ENCODE measurements around the gene RPTOR.
"Not testable (repeated sequence)": the region's sequence is repeated elsewhere in the genome, so short reads cannot be mapped to it uniquely, and the experiment has no call there.

Gene RPTOR

DNA sequence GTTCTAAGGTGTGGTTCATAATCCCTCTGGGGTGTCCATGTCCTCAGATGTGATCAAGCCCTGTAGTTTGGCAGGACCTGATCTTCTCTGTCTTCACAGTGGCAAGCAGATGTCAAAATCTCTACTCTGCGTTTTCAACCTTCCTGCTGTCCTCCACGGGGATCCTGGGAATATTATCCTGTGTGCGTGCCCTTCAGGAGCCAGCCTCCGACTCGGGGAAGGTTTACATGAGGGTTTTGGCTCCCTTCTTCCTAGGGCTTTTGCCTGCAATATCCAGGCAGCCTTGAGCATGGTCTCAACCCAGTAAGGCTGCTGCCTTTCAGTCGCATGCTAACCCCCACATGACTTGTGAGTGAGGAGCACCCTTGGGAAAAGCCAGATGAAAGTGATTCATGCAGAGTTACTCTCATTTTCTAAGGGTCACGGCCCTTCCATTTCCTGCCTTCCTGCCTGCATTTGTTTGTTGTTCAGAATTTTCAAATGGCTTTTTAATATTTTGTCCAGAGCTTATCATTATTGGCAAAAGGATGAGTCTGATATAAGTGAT, 244.8 kb downstream of the RPTOR start:
- DNase-seq, result no peak

DNA sequence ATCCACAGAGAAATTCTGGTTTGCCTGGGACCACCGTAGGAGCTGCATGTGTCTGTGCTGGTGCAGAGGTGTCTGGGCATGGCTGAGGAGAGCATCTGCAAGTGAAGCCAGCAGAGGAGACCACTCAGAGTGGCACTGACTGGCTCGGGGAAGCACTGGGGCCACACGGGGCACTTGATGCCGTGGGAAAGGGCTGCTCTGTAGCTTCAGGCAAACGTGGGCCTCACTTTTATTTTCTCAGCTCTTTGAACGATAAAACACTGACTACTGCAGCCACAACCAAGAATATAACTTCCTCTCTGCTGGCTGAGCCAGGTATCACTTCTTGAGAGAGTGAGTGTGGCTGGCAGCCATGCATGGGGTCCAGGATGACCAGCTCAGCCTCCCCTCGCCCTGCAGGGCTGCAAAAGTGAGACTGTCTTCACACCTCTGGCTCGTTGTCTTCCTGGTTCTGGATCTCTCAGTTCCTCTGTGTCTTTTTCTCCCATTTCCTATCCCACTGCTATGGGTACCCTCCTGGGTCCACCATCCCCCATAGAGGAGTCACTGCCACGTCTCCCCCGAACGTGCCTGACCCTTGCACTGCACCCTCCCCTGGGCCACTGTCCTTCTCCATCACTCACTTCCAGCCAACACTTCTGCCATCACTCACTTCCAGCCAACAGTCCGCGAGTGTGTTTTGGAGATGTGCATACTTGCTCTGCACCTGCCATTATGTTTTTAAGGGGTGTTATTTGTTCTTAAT, 245.6 kb downstream of the RPTOR start:
- no peak for DNase-seq

GRCh38 chr17:80790981-80791742, 246.5 kb downstream of the RPTOR start:
- DNase-seq, result no peak

DNA sequence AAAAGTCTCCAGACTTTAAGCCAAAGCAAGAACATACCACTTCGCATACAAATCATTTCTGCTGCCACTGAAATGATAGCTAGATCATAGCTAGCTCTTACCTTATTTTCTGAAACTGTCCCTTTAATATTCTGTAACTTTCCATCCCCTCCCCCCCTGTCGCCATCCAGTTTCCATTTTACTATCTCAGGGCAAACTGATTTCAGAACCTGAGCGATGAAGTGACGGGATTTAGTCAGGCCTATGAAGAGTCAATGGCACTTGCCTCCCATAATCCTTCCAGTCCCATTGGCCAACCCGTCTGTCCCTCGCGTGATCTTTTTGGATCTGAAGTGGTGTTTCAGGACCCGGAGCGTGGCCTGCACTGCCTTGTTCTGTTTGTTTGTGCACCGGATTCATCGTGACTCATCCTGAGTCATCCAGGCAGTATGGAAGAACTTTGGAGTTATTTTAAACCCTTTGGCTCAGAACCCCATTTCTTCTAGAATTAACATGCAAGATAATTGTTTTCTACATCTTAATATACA, 247.2 kb downstream of the RPTOR start:
- DNase-seq, result no peak

- DNase-seq, result no peak
Measured at GRCh38 chr17:80792373-80792781, 247.7 kb downstream of the RPTOR start.

- DNase-seq, result no peak
Measured at GRCh38 chr17:80793421-80793820, 248.8 kb downstream of the RPTOR start.

GRCh38 chr17:80793851-80794267, 249.2 kb downstream of the RPTOR start:
- DNase-seq, result no peak

DNA sequence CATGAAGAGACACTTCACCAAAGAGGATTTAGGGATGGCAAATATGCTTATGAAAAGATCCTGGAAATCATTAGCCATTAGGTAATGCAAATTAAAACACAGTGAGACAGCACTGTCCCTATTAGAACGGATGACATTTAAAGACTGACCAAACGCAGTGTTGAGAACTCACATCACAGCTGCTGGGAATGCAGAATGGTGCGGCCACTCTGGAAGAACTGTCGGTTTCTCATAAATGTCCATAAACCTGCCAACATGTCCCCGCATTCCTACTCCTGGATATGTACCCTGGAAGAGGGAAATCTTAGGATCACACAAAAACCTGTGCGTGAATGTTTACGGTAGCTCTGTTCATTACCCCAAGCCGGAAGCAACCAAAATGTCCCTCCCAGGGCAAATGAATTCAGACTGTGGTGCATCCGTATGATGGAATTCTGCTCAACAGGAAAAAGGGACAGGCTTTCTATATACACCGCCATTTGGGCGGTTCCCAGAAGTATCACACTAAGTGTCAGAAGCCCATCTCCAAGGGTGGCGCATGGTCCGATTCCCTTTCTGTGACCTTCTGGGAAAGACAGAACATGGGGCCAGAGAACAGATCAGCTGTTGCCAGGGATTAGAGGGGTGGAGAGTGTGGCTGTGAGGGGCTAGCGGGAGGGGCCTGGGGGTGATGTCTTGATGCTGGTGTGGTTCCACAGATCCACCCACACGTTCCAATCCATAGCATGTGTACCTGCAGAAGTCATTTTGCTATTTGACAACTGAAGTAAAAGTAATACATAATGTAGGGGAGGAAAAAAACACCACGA, 249.8 kb downstream of the RPTOR start:
- no peak for DNase-seq

DNA sequence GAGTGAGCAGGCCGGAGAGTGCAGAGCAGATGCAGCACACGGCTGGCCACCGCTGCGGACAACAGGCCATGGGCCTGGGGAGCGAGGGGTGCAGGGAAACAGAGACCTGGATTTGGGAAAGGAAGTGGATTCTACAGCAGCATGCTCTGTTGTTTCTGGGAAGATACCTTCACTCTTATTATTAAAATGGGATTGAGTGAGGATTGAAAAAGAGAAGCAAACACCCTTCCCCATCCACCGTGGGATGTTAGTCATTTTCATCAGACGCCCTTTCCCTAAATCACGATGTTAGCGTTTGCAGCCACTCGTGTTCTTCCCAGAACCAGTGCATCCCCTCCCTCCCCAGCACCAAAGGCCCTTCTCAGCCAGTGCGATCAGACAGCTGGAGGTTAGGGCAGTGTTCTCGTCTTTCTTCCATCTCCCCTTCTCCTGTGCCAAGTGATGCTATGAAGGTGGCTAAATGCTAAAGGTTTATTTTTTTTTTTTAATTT, 250.5 kb downstream of the RPTOR start:
- DNase-seq, result no peak

DNA sequence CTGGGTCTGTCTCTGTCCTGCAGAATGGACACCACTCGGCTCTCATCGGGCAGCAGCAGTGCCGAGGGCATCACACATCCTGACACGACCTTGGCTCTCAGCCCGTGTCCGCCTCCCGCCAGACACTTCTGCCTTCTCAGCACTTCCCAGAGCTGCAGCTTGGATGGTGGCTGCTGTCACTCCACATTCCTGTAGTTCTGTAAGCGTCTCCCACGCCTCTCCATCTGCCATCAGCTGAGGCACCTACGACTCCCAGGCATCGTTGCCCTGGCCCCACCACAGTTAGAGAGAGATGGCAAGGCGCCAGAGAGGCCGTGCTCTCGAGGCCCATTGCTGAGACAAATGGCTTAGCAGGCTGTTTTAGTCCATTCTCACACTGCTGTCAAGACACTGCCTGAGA, 251.1 kb downstream of the RPTOR start:
- peak; percentile 60 to 61 for DNase-seq

DNA sequence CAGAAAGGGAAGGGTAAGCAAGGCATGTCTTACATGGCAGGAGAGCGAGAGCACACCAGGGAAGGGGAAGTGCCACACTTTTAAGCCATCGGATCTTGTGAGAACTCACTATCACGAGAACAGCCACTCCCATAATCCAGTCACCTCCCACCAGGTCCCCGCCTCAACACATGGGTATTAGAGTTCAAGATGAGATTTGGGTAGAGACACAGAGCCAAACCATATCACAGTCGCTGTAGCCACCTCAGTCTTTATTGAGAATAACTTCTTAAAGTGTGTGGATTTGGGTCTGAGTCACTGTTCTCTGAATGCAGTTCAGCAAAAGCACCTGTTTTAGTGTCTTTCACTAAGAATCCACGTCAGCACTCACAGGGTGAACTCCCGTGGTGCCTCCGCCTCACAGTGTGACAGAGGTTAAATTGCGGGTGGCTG, 251.8 kb downstream of the RPTOR start:
- DNase-seq, result no peak

- not testable (repeated sequence) for DNase-seq
Measured at GRCh38 chr17:80797222-80797621, 252.6 kb downstream of the RPTOR start.

DNA sequence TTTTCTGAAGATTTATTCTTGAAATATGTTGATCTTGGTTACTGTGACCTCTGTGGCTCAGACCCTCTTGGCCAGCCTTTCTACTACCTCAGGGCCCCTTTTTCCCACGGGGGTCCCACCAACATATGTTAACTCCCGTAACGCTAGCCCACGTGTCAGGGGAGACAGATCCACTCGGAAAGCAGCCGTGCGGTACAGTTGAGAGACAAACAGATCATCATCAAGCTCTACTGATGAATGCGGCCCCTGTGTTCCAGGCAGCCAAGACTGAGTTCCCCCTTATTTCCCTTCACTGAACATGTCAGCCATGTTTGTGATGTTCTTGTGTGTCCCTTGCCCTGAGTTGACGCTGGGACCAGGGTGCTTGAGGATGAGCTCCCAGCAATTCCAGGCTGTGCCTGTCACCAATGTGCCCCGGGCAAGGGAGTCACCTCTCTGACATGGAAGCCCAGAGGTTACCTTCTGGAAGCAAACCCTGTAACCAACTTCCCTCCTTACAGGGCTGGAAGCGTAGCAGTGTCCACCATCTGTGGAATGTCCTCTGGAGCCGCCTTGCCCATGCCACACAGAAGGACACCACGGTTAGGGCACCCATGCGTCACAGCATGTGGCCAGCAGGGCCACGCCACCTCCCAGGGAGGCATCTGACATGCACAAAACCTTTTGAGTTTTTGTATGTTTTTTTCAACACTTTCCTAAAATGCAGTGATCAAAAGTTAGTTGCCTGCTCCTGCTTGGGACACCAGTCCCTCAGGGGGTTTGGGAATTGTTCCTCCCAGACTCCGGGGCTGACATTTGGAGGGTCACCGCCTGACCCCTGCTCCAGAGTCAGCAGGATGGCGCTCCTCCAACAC, 253.3 kb downstream of the RPTOR start:
- DNase-seq, result no peak

GRCh38 chr17:80798595-80799537, 254.2 kb downstream of the RPTOR start:
- DNase-seq, result no peak

DNA sequence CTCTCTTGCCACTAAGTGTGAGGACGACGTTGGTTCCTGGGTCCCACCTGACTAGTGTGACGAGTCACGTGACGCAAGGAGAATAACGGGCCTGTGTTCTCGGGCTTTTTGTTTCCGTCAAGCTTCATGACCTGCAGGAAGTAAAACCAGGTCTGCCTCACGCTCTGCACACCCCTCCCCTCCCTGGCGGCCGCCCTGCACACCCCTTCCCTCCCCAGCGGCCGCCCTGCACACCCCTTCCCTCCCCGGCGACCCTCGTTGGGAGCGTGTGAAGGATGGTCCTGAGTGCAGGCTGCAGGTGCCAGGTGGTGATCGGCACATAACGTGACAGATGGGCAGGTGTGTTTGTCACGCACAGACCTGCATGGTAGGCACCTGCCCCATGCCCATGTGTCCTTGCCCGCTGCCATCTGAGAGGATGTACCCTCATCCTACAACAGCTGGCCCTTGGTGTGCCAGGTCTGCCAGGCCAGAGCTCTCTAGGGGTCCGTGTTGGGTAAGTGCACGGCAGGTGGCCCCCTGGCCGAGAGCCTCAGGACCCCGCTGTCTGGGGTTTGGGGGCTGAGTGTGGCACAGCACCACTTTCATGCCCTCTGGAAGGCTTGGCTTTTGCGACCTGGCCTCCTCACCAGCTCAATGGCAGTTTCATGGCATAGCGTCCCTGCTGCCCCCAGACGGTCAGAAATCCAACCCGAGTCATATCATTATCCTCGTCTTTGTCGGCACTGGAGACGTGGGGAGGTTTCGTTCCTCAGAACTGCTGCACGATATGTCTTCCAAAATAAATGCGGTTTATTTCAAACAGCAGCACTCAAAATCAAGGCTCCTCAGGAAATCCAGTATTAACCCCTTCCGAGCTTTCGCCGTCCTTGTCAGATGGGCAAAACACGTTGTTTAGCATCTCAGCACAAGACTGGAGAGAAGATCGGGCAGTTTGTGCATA, 255.2 kb downstream of the RPTOR start:
- no peak for DNase-seq

- DNase-seq, result no peak
Measured at GRCh38 chr17:80800481-80801391, 256.1 kb downstream of the RPTOR start.

GRCh38 chr17:80802626-80803450, 258.2 kb downstream of the RPTOR start:
- no peak for DNase-seq

All from hippocampal formation (tissue), 2 donors.